Stimulated activated CD4-positive, alpha-beta T cell treated with anti-CD3 and anti-CD28 coated beads, Interleukin-1b, Interleukin-23, amount 100 ng/mL, for 48 hours (primary cell): ENCODE data around the gene ACVR1.

Experiments used
- DNase-seq: peaks from one replicate; pipeline ENCODE4 v3.0.0-alpha.2; 2020

ACVR1 gene

DNA sequence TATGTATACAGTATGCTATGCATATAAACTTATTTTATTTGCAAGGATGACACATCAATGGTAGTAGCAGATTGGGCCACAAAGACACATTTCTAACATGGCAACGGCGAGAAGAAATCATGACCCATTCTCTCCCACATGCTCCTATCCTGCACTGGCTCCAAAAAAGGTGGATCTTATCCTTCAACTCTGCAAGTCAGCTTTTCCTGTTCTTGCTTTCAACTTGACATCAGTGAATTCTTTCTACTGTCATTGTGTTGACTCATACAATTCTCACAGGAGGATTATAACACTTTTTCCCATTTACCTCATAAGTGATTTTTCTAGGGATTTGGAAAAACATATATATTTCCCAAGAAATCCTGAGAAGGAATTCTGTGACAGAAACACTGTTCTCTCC lies 53.1 kb downstream of the ACVR1 start:
- DNase-seq: no peak

DNA sequence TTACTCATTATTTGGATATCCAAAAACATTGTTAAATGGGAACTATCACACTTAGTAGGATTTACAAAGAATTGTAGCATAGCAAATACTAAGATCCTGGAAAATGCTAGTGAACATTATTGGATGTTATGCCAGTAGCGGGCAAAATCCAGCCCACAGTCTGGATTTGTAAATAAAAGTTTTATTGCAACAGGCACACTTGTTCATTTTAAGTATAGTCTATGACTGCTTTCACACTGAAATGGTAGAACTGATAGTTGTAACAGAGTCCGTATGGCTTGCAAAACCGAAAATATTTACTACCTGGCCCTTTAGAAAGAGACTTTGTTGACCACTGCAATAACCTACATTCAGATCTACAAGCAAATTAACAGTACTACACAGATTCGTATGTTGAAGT lies 53.6 kb downstream of the ACVR1 start:
- no peak for DNase-seq

DNA sequence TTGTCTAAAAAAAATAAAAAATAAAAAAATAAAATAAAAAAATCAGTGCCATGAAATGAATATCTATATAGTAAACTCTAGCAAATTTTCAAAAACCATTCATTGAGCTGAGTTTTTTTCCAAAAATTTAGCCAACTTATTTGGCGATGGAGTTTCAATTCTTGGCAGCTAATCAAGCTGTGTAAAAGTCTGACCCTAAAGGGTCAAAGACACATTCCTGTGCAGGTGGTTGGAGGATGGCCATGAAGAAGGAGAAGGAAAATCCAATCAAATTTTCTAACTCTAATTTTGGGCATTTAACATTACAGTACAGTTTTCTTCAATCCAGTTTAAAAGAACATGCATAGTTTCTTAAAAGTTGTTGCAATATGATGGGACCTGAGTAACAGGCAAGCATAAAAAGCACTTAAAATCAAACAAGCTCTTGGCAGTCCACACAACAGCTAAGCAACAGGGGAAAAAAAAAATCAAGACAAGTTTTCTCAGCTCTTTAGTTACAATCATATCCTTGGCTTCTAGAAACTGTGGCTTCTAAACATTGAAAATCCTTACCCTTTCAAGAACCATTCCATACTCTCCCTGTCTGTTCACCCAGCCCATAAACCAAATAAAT lies 54.5 kb downstream of the ACVR1 start:
- no peak for DNase-seq

DNA sequence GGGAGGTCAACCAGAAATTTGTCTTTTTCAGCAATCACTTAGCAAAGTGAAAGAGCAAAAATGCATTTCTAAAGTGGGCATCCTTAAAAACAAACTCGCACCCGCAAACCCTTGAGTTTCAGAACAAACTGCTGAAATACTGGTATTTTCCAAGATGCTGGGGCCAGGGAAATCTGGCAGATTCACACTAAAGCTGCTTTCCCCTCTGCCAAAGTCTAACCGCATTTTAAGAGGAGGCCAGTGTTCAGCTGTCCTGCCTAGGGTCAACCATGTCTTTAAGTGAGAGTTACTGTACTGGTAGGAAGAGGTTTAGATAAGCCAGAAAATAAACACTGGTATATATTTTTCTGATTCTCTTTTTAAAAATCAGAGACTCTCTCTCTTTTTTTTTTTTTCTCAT lies 55.9 kb downstream of the ACVR1 start:
- no peak for DNase-seq

DNA sequence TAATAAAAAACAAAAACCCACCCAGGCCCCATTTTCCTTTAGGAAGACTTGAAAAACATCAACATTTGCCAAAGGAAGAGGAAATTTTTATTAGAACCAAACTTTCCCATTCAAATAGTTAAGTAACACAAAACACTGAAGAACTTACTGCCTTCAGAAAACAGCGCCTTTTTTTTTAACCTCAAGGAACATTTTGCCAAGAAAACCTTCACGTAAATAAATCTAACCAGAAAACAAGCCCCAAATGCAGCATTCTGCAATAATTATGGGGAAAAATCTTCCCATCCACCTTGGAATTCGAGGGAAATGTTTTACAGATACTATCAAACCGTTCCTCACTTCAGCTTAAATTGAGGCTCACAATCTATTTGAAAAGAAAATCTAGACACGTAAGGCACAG lies 56.4 kb downstream of the ACVR1 start:
- no peak for DNase-seq

DNA sequence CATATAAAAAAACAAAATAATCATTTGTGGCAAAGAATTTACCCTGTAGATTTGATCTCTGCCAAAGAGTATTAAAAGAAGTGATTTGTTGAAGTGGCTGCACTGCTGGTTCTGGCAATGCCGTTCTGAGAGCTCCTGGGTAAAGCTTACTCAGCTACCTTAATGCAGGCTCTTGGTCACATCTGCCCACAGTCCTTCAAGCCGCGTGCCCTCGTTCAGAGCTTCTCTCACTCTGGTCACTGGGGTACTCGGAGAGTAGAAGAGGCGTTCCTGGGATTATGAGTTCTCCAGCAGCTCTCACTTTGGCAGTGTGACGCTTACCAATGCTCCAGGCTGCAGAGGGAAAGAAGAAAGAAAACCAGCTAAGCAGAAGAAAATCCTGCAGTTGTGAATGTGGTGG lies 57.9 kb downstream of the ACVR1 start:
- no peak for DNase-seq

DNA sequence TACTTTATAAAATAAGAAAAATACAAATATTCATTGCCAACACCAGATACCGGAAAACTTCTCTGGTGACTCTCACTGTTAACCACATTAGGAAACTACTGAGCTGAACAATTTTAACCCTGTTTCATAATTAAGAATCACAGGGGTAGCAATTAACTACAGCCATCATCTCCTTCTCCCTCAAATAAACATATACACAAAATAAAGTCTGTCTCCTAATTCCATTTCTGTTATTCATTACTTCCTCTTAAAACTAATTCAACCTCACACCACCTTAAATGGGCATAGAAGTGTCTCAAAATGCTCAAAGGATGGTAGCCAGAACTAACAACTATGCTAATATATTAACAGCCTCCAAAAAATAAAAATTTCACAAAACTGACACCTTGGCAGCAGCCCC lies 60.7 kb downstream of the ACVR1 start:
- DNase-seq: no peak

DNA sequence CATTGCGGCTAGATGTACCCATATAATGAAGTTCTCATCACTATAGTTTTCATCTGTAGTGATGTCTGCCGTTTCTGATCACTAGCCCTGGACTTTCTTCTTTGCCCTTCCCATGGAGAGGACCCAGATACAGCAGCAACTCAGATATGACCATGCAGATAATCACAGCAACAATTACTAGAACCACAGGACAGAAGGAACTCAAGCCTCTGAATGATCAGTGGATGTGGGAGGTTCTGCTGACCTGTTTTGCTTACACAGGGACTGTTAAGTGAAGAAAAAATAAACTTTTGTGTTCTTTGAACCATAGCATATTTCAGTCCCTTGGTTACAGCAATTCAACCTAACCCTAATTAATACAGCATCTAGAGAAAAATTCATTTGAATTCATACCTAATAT lies 62.7 kb downstream of the ACVR1 start:
- DNase-seq: no peak

DNA sequence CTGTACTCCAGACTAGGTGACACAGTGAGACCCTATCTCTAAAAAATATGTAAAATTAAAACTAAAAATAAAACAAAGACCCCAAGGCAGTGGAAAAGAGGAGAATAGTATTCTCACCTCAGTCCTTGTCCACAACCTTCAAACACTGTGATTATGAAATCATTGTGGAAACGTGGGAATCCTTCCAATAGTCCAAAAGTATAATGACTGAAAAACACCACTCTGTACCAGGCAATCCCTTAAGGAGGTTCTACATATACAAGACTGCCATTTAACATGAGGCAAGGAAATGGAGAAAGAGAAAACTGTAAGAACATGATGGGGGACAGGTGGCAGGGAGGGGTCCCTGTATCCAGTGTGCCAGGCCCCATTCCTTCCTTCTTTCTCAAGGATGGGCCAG lies 66.1 kb downstream of the ACVR1 start:
- DNase-seq: no peak

DNA sequence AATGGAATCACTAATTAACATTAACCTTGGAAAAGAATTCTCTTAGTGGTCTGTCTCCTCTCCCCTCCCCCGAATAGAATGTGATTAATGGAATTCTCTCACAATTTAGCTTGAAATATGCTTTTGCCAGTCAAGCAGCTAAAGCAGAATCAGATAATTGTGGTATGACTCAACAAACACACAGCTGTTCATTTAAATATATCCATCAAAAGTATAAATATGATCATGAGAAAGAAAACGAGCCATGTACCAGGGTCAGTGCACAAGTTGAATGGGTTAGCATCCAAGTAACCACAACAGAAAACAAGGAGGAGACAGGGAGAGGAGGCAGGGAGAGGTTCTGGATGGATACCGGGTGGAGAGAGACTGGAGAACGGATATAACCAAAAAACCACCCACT lies 66.9 kb downstream of the ACVR1 start:
- no peak for DNase-seq

DNA sequence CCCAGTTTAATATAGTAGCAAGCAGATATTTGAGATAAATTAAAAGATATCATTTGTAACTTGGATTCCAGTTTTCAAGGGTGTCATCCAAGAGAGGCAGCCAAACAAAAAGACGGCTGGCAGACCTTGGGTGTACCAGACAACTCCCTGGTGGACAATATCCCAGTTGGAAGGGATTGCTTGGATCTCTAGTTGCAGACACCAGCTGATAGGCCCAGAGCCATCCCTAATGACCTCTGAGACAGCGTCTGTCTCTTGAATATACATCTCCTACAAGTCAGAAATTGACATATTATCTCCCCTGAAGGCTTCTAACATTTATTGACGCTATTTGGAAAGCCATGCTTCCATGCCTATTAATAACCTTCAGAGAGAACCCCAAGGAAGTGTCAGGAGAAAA lies 67.7 kb downstream of the ACVR1 start:
- no peak for DNase-seq

DNA sequence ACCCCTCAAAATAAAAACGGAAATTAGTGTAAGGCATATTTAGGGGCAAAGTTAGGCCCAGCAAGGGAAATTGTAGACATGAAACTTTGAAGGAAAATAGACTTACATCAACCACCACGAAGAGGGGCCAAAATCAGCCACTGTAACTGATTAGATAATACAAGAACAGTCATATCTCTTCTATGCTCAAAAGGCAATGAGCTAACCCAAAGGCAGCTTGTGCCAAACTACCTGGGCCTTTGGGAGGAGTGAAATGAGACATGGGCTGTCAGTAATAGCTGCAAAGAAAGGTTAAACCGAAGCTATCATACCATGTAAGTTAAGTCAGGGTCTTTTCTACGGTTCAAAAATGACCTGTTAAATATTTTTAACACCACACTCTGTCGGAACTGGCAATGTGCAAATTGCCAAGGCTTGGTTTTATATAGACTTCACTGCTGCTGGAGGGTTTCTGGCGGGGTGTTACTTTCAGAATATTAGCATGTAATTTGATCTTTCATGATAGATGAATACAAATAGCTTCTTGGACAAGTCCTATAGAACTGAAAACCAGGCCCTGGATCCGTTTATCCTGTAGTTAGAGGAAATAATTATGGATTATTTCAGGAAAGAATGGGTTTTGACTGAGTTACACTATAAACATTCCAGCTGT lies 69.6 kb downstream of the ACVR1 start:
- no peak for DNase-seq

DNA sequence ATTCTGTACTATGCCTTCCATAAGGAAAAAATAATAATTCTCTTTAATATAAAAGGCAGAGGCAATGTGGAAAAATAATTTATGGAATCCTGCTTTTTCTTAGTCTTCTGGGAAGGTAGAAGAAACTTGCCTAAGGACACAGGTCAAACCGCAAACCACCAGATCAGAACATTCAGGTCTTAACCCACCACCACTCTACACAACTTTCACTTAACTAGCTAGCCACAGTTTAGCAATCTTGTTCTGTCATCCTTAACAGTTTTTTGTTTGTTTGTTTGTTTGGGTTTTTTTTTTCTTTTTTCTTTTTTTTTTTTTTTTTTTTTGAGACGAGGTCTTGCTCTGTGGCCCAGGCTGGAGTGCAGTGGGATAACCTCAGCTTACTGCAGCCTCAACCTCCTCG lies 70.6 kb downstream of the ACVR1 start:
- no peak for DNase-seq

DNA sequence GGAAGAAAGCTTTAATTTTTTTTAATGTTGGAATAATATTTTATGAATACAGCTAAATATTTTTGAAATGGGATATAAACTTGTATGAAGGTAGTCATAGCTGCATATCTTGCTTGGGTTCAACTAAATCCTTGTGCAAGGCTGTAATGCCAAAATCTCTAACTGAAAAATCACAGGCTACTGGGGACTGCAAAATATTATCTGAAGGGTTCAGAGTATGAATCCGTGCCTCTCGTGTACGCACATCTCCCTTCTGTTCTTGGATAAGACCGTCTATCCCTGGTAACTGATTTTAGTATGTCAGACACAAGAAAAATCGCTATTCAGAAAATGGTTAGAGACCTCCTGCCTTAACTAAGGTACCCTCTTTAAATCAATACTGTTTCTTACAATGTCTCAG lies 71.8 kb downstream of the ACVR1 start:
- DNase-seq: no peak

DNA sequence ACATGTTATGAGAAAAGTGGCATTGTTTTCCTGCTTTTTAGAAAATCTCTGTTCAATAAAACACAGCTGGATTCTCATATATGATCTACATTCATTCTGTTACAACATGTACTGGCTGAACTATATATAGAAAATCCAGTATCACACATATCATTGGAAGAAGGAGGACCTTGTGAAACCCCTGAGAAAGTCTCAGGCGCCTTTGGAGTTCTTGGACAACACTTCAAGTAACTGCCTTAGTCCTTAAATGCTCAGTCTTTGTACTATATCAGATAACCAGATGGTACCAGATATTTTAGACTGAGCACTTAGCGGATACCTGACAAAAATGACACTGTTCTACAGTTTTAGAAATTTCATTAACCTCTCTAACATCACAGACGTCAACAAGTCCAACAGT lies 72.2 kb downstream of the ACVR1 start:
- no peak for DNase-seq

DNA sequence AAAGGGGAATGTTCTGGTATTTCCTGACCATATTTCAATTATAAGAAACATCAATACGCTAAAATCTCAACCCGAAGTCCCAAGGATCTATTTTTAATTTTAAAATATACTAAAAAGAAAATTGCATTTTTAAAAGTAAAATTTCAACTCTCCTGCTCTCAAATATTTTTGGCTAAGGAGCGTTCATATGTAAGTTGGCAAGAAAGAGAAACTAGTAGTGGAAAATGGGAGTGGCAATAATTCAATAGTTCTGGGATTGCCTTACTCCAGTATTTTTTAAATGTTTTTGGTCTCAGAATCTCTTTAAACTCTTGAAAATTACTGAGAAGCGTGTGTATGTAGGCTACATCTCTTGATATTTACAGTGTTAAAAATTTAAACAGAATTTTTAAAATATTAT lies 72.7 kb downstream of the ACVR1 start:
- DNase-seq: no peak

DNA sequence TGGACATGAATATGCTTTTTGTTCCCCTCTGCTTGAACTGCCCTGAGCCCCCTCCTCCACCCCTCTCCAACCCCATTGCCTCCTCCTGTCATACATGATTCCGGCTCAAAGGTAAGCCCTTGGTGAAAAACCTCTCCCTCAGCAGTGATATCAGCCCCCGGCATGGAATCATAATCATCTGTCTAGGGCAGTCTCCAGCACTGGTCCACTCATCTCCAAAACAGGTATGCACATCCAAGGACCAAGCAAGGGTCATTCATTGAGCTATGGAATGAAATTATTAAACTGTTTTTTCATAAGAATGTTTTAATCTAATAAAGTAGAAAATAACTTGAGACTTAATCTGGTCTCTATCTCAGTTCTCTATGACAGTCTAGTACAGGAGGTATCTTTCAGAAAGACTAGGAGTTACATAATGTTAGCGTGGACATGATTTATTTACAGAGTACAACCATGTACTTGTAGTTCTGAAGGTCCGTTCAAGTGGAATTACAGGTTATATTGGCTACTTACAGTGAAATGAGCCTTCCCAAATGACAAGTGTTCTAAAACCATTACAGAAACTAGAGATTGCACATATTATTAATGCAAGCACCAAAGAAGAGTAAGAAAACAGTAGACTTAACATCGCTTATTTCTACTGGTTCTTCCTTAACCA lies 75.2 kb downstream of the ACVR1 start:
- no peak for DNase-seq

DNA sequence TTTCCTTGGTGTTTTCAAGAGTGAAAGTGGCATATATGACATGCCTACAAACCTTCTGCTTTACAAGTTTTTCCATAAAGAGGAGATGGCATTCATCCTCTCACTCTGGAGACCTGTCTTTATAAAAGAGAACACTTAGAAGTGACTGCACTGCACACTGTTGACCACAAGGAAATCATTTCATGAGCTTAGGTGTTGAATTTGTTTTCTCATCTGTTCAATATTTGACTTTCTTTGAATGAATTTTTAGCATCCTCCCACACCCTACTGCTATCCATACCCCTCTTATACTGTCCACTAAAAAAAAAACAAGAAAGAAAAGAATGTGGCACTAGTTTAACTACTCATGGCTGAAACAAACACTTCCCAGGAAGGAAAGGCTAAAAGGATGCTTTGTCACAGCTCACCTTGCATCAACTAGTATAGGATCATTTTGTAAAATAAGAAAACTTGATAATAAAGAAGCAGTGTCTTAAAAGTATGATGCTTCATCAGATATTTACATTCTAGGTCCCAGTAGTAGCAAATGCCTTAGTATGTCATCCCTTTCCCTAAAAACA lies 83.0 kb downstream of the ACVR1 start:
- no peak for DNase-seq

DNA sequence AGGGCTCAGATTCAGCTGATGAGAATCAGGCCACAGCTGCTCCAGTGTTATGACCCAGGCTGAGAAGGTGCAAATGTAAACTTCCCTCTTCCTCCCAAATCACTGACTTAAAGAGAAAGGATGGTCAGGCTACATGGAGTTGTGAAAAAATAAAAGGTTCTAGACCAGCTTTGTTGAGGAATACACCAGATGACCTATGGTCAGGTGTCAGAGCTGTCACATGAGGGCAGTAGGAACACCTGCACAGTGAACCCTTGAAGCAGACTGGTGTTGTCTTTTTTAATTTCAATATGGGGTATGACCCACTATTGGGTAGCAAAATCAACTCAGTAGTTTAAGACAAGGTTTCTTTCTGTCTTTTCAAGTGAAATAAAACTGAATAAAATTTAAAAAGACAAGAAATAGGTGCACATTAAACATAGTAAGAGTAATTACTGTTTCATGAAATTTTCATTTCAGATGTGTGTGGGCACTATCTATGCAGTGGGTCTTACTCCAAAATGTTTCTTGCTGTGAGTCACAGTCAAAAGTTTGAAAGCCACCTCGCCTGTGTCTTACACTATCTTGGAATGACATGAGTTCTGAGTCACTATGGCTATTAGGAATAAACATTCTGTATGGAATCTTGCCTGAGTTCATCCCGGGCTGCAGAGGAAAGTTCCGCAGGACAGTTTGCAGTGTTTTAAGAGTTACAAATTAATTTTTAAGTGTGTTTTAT lies 83.6 kb downstream of the ACVR1 start:
- no peak for DNase-seq

DNA sequence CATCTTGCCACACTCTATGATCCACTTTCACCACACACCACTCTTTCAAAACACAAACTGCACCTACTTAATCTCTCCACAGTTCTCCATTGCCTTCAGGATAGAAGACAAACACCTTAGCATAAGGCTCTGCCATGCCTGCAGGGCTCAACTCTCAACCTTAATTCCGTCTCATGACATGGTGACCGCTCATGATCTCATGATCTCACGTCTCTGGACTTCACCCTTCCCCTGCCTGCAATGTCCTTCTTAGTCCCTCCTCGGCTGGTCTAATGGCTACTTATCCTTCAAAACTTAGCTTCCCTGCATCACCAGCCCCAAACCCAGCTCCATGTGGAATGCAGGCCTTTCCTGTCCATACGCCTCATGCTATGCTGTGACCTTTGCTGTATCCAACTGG lies 85.3 kb downstream of the ACVR1 start:
- DNase-seq: no peak

DNA sequence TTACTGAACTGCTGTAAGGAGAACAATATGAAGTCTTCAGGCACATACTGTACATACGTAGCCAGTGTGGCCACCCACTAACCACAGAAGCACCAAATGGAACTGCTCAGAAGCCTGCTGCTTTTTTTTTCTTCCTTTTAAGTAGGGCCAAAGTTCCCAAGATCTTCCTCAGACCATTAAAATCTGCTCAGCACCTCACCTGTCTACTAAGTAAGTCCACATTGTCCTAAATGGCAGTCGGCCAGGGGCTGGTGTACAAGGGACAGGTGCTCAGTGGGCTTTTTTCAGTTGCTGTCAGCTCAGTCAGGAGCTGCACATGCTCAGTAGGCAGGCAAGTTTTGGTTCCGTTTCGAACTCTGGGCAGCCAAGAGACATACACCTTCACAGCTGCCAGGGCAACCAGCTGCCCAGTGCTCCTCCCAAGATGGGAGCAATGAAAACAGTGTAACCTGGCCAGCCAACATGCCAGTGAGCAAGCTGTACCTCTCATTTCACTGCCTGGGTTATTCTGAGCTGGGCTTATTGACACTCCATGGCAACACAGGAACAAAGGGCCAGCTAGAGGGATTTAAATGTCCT lies 86.1 kb downstream of the ACVR1 start:
- DNase-seq: no peak

DNA sequence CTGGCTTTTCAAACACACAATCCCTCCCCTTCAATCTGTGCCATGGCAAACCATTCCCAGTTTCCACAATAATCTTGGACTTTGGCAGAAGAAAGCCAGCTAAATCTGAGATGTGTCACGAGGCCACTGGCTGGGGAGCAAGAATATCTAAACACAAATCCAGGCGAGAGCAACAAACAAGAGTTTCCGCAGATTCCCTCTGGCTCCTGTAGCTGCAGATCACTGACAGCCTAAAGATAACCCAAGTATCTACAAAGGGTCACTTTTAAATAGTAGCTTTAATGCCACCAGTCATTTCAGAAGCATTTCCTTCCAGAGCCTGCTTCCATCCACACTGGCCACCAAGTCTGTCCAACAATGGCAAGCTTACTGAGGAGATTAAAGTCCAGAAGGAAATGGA lies 86.9 kb downstream of the ACVR1 start:
- DNase-seq: no peak

DNA sequence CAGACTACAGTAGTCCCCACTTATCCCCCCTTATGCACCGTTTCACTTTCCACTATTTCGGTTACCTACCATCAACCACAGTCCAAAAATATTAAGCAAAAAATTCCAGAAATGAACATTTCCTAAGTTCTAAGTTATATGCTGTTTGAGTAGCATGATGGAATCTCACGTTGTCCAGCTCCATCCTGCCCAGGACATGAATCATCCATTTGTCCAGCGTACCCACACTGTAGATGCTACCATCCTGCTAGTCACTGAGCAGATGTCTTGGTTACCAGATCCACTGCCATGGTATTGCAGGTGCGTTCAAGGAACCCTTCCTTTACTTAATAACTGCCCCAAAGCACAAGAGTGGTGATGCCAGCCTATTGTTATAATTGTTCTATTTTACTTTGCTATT lies 87.9 kb downstream of the ACVR1 start:
- DNase-seq: no peak
